GM12878 (cell line): ENCODE results near the gene CPSF3. TPM values are rescaled to one million over a fixed set of nuclear protein-coding genes. Genes with fewer than 3 reads are reported as not detected.

Experiments
- ATAC-seq: fragments of 200-7000 bp; cut with Tn5 transposase; 3 replicates; pipeline ENCODE4 v1.9.1; 2020; ENCODE audit warnings: mild to moderate bottlenecking, moderate library complexity
- BruUV-seq: library from RNA; stranded (reverse); fragments of 400-500 nt; replicated peaks from 2 replicates; lab custom pipeline; 2021; lab: Mats Ljungman, UMichigan
- CTCF ChIA-PET: fragments of 300-600 bp; sonication (Branson Sonifier 250); formaldehyde crosslinking; extraction: SDS; loops from one replicate; lab custom pipeline; 2021; ENCODE audit warnings: inconsistent platforms; lab: Yijun Ruan, JAX
- POLR2A ChIA-PET: fragments of 350-600 bp; formaldehyde crosslinking; extraction: SDS; loops from one replicate; lab custom pipeline; 2021; ENCODE audit warnings: inconsistent platforms; lab: Charles Lee
- RAD21 ChIA-PET: fragments of 300-600 bp; sonication (Branson Sonifier 250); formaldehyde crosslinking; loops from one replicate; lab custom pipeline; 2023; ENCODE audit warnings: antibody characterized with exemption; ENCODE audit not compliant: unreplicated experiment; lab: Charles Lee
- SMC1A ChIA-PET: fragments of 300-600 bp; sonication (Branson Sonifier 250); formaldehyde crosslinking; loops from one replicate; lab custom pipeline; 2023; ENCODE audit not compliant: unreplicated experiment, uncharacterized antibody; lab: Charles Lee
- DNase-seq: peaks from one replicate; pipeline ENCODE4 v3.0.0-alpha.2; 2011; ENCODE audit warnings: low read depth, low spot score
- FAIRE-seq: peaks from 3 replicates; lab custom pipeline; 2011; peaks lifted over from hg19 to GRCh38; lab: Jason Lieb, UNC
- H2AFZ ChIP-seq: 2 replicates; pipeline ENCODE4 v1.6.0; 2011; ENCODE audit warnings: low read depth, low read length, control low read depth; ENCODE audit not compliant: control insufficient read depth
- H3K27ac ChIP-seq: 2 replicates; pipeline ENCODE4 v1.5.1; 2011; ENCODE audit warnings: control low read depth; ENCODE audit not compliant: control insufficient read depth, insufficient read depth
- H3K27me3 ChIP-seq, 2 experiments: replicated peaks in 1 of 2; 2 replicates each; pipeline versions ENCODE4 v1.6.0 to v1.6.1; 2011; ENCODE audit warnings: low read length in 1 of 2; ENCODE audit not compliant: control insufficient read depth in 2 of 2, insufficient read depth in 2 of 2
- H3K36me3 ChIP-seq, 2 experiments: 2 replicates each; pipeline ENCODE4 v1.5.1; 2011; ENCODE audit warnings: low read length in 1 of 2; ENCODE audit not compliant: control insufficient read depth in 2 of 2, insufficient read depth in 2 of 2
- H3K4me1 ChIP-seq: 2 replicates; pipeline ENCODE4 v1.6.1; 2011; ENCODE audit warnings: mild to moderate bottlenecking, low read length, moderate library complexity, mixed read lengths; ENCODE audit not compliant: control insufficient read depth, insufficient read depth
- H3K4me2 ChIP-seq: 2 replicates; pipeline ENCODE4 v1.6.0; 2011; ENCODE audit warnings: control low read depth; ENCODE audit not compliant: control insufficient read depth, insufficient read depth
- H3K4me3 ChIP-seq: fragments of 200-600 bp; sonication (generic); 2 replicates; pipeline ENCODE4 v1.5.1; 2016
- H3K79me2 ChIP-seq: 2 replicates; pipeline ENCODE4 v1.6.0; 2011; ENCODE audit warnings: low read length; ENCODE audit not compliant: control insufficient read depth, insufficient read depth
- H3K9ac ChIP-seq: 2 replicates; pipeline ENCODE4 v1.8.0; 2011; ENCODE audit warnings: low read length, control low read depth, mixed read lengths; ENCODE audit not compliant: control insufficient read depth, insufficient read depth
- H3K9me3 ChIP-seq: replicated peaks from 3 replicates; pipeline ENCODE4 v1.5.1; 2011; ENCODE audit warnings: mild to moderate bottlenecking, low read length; ENCODE audit not compliant: control insufficient read depth, insufficient read depth
- H4K20me1 ChIP-seq: 2 replicates; pipeline ENCODE4 v1.6.0; 2011; ENCODE audit not compliant: control insufficient read depth, insufficient read depth
- CBX3 ChIP-seq: fragments of 200-600 bp; sonication (generic); IDR thresholded peaks from 2 replicates; pipeline ENCODE4 v1.6.1; 2016; ENCODE audit warnings: low read depth, borderline replicate concordance
- CHD4 ChIP-seq: fragments of 200-600 bp; sonication (generic); IDR thresholded peaks from 2 replicates; pipeline ENCODE4 v1.6.1; 2016; ENCODE audit warnings: mild to moderate bottlenecking
- NFYA ChIP-seq: IDR thresholded peaks from 2 replicates; pipeline ENCODE4 v1.6.1; 2011; ENCODE audit warnings: low read depth, mild to moderate bottlenecking, low read length, improper control_type of control experiment, borderline replicate concordance
- ZZZ3 ChIP-seq: IDR thresholded peaks from 2 replicates; pipeline ENCODE4 v1.6.1; 2011; ENCODE audit warnings: low read depth; ENCODE audit not compliant: control insufficient read depth, insufficient read length
- WGBS: methylation state at CpG from one replicate; pipeline ENCODE4 v1.1.6; 2016; ENCODE audit warnings: low lambda C conversion rate; ENCODE audit not compliant: insufficient replicate concordance, insufficient coverage; ENCODE audit errors: missing lambda C conversion rate; 5-methylcytosine and 5-hydroxymethylcytosine counted together
- in situ Hi-C: fragments of 300-500 bp; cut with MboI; formaldehyde crosslinking; loops from 9 replicates; pipeline ENCODE4 v1.14.3; 2018; ENCODE audit warnings: mixed read lengths
- intact Hi-C: fragments of 100-400 bp; cut with micrococcal nuclease; formaldehyde crosslinking; loops from one replicate; pipeline ENCODE4 v1.14.2; 2022; ENCODE audit not compliant: unreplicated experiment
- polyA plus RNA-seq, 11 experiments: library from polyadenylated mRNA; depleted of rRNA in 4 of 11; unstranded in 6 of 11; stranded (reverse) in 5 of 11; fragments of >200 nt; fragmentation: Nextera tagmentation in 4 of 11; fragmentation: Illumina TruSeq in 1 of 11; extraction: Ambion mirVana in 4 of 11; extraction: Trizol in 1 of 11; gene quantifications; 1 replicate in 1 of 11; 2 replicates in 10 of 11; pipeline versions ENCODE4 v1.2.1 to v1.2.3, GENCODE V29; 2011 to 2016; ENCODE audit warnings: inconsistent platforms in 2 of 11, missing spikeins in 2 of 11, low read depth in 1 of 11
- total RNA-seq, 4 experiments: library from RNA; depleted of rRNA in 3 of 4; stranded (reverse); fragments of >200 nt in 3 of 4; fragmentation: Illumina TruSeq in 1 of 4; extraction: Trizol in 1 of 4; gene quantifications; 2 replicates each; pipeline versions ENCODE4 v1.2.1 to v1.2.3, GENCODE V29; 2013 to 2021
- TF ChIP-seq, protein P1 (sequence below): fragments of 450-650 bp; IDR thresholded peaks from 2 replicates; pipeline ENCODE4 v1.6.1; 2017; ENCODE audit warnings: mild to moderate bottlenecking

The CPSF3 gene
- total and polyA plus RNA-seq, 10 of the 15 experiments (the other 5 are each of a cell fraction or from before 2014, with no cell fraction given), result 34.5 to 108 (median 76.1) TPM

DNA sequence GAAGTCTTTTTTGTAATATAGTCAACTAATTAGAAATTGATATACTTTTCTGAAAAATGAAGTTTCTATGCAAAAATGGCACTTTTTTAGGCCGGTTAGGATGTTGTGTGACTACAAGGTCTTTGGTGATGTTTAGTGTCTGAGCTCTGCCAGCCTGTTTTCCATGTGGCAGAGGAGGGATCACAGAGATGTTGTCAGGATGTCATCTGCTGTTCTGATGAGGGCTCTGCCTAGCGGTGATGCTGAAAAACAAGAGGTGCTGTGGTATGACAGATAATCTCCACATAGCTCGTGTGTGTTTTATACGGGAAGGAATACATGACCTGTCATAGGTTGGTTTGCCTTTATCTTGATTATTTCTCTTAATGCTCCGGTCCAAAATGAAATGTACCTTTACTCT lies 38.9 kb downstream of the CPSF3 start:
- Histone ChIP-seq H3K4me2 (no peak overlapping the region), H2AFZ (no peak overlapping the region)
- WGBS, result over 99% methylated on average over 5 of the region's 5 CpGs
- ChIA-PET RAD21 (no interaction called here), CTCF (no interaction called here)
- TF ChIP-seq CBX3 (no peak), NFYA (no peak), CHD4 (no peak), ZZZ3 (no peak)
- TF ChIP-seq, protein P1, sequence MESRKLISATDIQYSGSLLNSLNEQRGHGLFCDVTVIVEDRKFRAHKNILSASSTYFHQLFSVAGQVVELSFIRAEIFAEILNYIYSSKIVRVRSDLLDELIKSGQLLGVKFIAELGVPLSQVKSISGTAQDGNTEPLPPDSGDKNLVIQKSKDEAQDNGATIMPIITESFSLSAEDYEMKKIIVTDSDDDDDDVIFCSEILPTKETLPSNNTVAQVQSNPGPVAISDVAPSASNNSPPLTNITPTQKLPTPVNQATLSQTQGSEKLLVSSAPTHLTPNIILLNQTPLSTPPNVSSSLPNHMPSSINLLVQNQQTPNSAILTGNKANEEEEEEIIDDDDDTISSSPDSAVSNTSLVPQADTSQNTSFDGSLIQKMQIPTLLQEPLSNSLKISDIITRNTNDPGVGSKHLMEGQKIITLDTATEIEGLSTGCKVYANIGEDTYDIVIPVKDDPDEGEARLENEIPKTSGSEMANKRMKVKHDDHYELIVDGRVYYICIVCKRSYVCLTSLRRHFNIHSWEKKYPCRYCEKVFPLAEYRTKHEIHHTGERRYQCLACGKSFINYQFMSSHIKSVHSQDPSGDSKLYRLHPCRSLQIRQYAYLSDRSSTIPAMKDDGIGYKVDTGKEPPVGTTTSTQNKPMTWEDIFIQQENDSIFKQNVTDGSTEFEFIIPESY, result no peak
- TF ChIP-seq, all 136 proteins: peak for 0
- H3K4me3 ChIP-seq, result no peak overlapping the region
- H3K4me1 ChIP-seq, result no peaks in the 10 kb centered on the region
- ChIA-PET SMC1A (interaction anchor here (1.0 kb wide), 1 partner anchor 9 kb away, joined by 3 read pairs; no protein-coding TSS in a partner anchor), POLR2A (no interaction called here)
- H3K36me3 ChIP-seq, result peaks cover 3 to 20% of the 10 kb centered on the region in 2 experiments; a peak in 2 of 4 replicates
- DNase-seq (no peak), FAIRE-seq (no peak), ATAC-seq (no peak)
- intact Hi-C loops (no loop called here), in situ Hi-C loops (no loop called here)
- H4K20me1 ChIP-seq, result no peaks in the 10 kb centered on the region
- no peak overlapping the region for H3K27ac ChIP-seq
- no peaks in the 10 kb centered on the region for H3K79me2 ChIP-seq
- H3K9me3 ChIP-seq, result no peaks in the 10 kb centered on the region
- H3K27me3 ChIP-seq, result no peaks in the 10 kb centered on the region
- H3K9ac ChIP-seq, result no peak overlapping the region
- BruUV-seq, result no TSS peak
